Activated CD8-positive, alpha-beta T cell treated with anti-CD3 and anti-CD28 coated beads, Interleukin-2, amount 10 ng/mL, durations not matched to agents 7 days and 5 days (primary cell): ENCODE results near the gene PIP4K2A. TPM values are rescaled to one million over a fixed set of nuclear protein-coding genes. Genes with fewer than 3 reads are reported as not detected.

Source experiments
- ATAC-seq: fragments of 150-1000 bp; cut with Tn5 transposase; one replicate; pipeline ENCODE4 v1.10.0; 2021; ENCODE audit warnings: moderate library complexity
- CTCF ChIA-PET: fragments of 350-600 bp; sonication (Branson Sonifier 250); formaldehyde crosslinking; loops from one replicate; lab custom pipeline; 2021; ENCODE audit warnings: antibody characterized with exemption; lab: Charles Lee
- POLR2A ChIA-PET: fragments of 350-600 bp; sonication (Branson Sonifier 250); formaldehyde crosslinking; loops from one replicate; lab custom pipeline; 2021; ENCODE audit warnings: antibody characterized with exemption; lab: Charles Lee
- DNase-seq: peaks from one replicate; pipeline ENCODE4 v3.0.0-alpha.2; 2020
- H3K27ac Mint-ChIP-seq: one replicate; pipeline ENCODE4 v1.8.0; 2021; ENCODE audit warnings: mild to moderate bottlenecking, mixed read lengths
- H3K27me3 Mint-ChIP-seq: one replicate; pipeline ENCODE4 v1.8.0; 2021; ENCODE audit warnings: low read depth, mixed read lengths
- H3K36me3 Mint-ChIP-seq: one replicate; pipeline ENCODE4 v1.8.0; 2021; ENCODE audit warnings: low read depth, mixed read lengths
- H3K4me1 Mint-ChIP-seq: one replicate; pipeline ENCODE4 v1.8.0; 2021; ENCODE audit warnings: low read depth, mixed read lengths
- H3K4me3 Mint-ChIP-seq: one replicate; pipeline ENCODE4 v1.8.0; 2021; ENCODE audit warnings: mild to moderate bottlenecking, mixed read lengths
- H3K9me3 Mint-ChIP-seq: one replicate; pipeline ENCODE4 v1.8.0; 2022; ENCODE audit warnings: mixed read lengths; ENCODE audit not compliant: insufficient read depth
- total RNA-seq, 2 experiments: library from RNA; stranded (reverse); gene quantifications; one replicate each; pipeline ENCODE4 v1.2.3, GENCODE V29; 2021

Gene PIP4K2A
- total RNA-seq, 2 experiments from 2014 or later, result 154 to 164 TPM

- ChIA-PET POLR2A (no interaction called here), CTCF (interaction anchor here (0.7 to 2.0 kb wide), 2 partner anchors 10 to 166 kb away, joined by 3 to 6 read pairs; no protein-coding TSS in a partner anchor)
- no peaks in the 10 kb centered on the region for H3K9me3 Mint-ChIP-seq
- no peaks in the 10 kb centered on the region for H3K36me3 Mint-ChIP-seq
- H3K27ac Mint-ChIP-seq, result no peak overlapping the region
- H3K4me3 Mint-ChIP-seq, result no peak overlapping the region
- no peaks in the 10 kb centered on the region for H3K4me1 Mint-ChIP-seq
- no peak for DNase-seq
- H3K27me3 Mint-ChIP-seq, result peaks cover 2% of the 10 kb centered on the region
- ATAC-seq, result no peak
These were observed 25.8 kb upstream of the PIP4K2A start for GRCh38 chr10:22740180-22740579.

- H3K36me3 Mint-ChIP-seq, result no peaks in the 10 kb centered on the region
- H3K27ac Mint-ChIP-seq, result no peak overlapping the region
- no peak overlapping the region for H3K4me3 Mint-ChIP-seq
- H3K4me1 Mint-ChIP-seq, result no peaks in the 10 kb centered on the region
- DNase-seq (no peak), ATAC-seq (no peak)
- ChIA-PET CTCF (interaction anchor here (0.7 kb wide), 1 partner anchor 633 kb away, joined by 3 read pairs; no protein-coding TSS in a partner anchor), POLR2A (no interaction called here)
- H3K9me3 Mint-ChIP-seq, result no peaks in the 10 kb centered on the region
- peaks cover 6% of the 10 kb centered on the region for H3K27me3 Mint-ChIP-seq
These were observed 23.2 kb upstream of the PIP4K2A start for GRCh38 chr10:22737587-22737986.

GRCh38 chr10:22736134-22736533 is 21.8 kb upstream of the PIP4K2A start:
- no peak for DNase-seq
- Mint-ChIP-seq H3K4me3 (no peak overlapping the region), H3K36me3 (no peaks in the 10 kb centered on the region), H3K4me1 (no peaks in the 10 kb centered on the region), H3K27ac (no peak overlapping the region), H3K9me3 (no peaks in the 10 kb centered on the region), H3K27me3 (peaks cover 8% of the 10 kb centered on the region)
- ChIA-PET POLR2A (no interaction called here), CTCF (no interaction called here)
- ATAC-seq, result no peak

- Mint-ChIP-seq H3K4me3 (no peak overlapping the region), H3K27ac (no peak overlapping the region), H3K9me3 (no peaks in the 10 kb centered on the region), H3K36me3 (no peaks in the 10 kb centered on the region), H3K27me3 (peaks cover 8% of the 10 kb centered on the region), H3K4me1 (no peaks in the 10 kb centered on the region)
- ChIA-PET POLR2A (no interaction called here), CTCF (no interaction called here)
- ATAC-seq, result no peak
- no peak for DNase-seq
These were observed 19.6 kb upstream of the PIP4K2A start for GRCh38 chr10:22733992-22734391.

GRCh38 chr10:22727663-22728062 is 13.3 kb upstream of the PIP4K2A start:
- Mint-ChIP-seq H3K27me3 (peaks cover 2% of the 10 kb centered on the region), H3K4me3 (no peak overlapping the region), H3K36me3 (no peaks in the 10 kb centered on the region), H3K4me1 (peaks cover 6% of the 10 kb centered on the region), H3K27ac (no peak overlapping the region), H3K9me3 (no peaks in the 10 kb centered on the region)
- CTCF ChIA-PET, result no interaction called here
- ATAC-seq, result no peak
- POLR2A ChIA-PET, result no interaction called here
- no peak for DNase-seq

GRCh38 chr10:22727112-22727511 is 12.7 kb upstream of the PIP4K2A start:
- no peak overlapping the region for H3K4me3 Mint-ChIP-seq
- CTCF ChIA-PET, result no interaction called here
- no peak for ATAC-seq
- no peak overlapping the region for H3K27ac Mint-ChIP-seq
- H3K27me3 Mint-ChIP-seq, result peaks cover 2% of the 10 kb centered on the region
- POLR2A ChIA-PET, result no interaction called here
- peaks cover 6% of the 10 kb centered on the region for H3K4me1 Mint-ChIP-seq
- no peaks in the 10 kb centered on the region for H3K36me3 Mint-ChIP-seq
- no peak for DNase-seq
- H3K9me3 Mint-ChIP-seq, result no peaks in the 10 kb centered on the region

- Mint-ChIP-seq H3K27me3 (no peaks in the 10 kb centered on the region), H3K27ac (no peak overlapping the region), H3K4me3 (no peak overlapping the region), H3K4me1 (peaks cover 12% of the 10 kb centered on the region), H3K36me3 (no peaks in the 10 kb centered on the region), H3K9me3 (no peaks in the 10 kb centered on the region)
- DNase-seq, result no peak
- no peak for ATAC-seq
- CTCF ChIA-PET, result interaction anchor here (0.8 kb wide), 1 partner anchor 12 kb away, joined by 3 read pairs; no protein-coding TSS in a partner anchor
- POLR2A ChIA-PET, result no interaction called here
These were observed 10.4 kb upstream of the PIP4K2A start for GRCh38 chr10:22724773-22725172.

- H3K9me3 Mint-ChIP-seq, result no peaks in the 10 kb centered on the region
- ChIA-PET POLR2A (no interaction called here), CTCF (no interaction called here)
- no peak overlapping the region for H3K27ac Mint-ChIP-seq
- H3K36me3 Mint-ChIP-seq, result no peaks in the 10 kb centered on the region
- DNase-seq, result no peak
- no peaks in the 10 kb centered on the region for H3K27me3 Mint-ChIP-seq
- no peak overlapping the region for H3K4me3 Mint-ChIP-seq
- no peak for ATAC-seq
- peaks cover 15% of the 10 kb centered on the region for H3K4me1 Mint-ChIP-seq
These were observed 9.4 kb upstream of the PIP4K2A start for GRCh38 chr10:22723783-22724182.

GRCh38 chr10:22723343-22723779 is 9.0 kb upstream of the PIP4K2A start:
- Mint-ChIP-seq H3K27me3 (no peaks in the 10 kb centered on the region), H3K4me1 (peaks cover 15% of the 10 kb centered on the region), H3K36me3 (no peaks in the 10 kb centered on the region), H3K9me3 (no peaks in the 10 kb centered on the region), H3K27ac (no peak overlapping the region), H3K4me3 (no peak overlapping the region)
- CTCF ChIA-PET, result no interaction called here
- DNase-seq (no peak), ATAC-seq (no peak)
- POLR2A ChIA-PET, result no interaction called here

GRCh38 chr10:22722626-22723169 is 8.3 kb upstream of the PIP4K2A start:
- ATAC-seq (no peak), DNase-seq (no peak)
- Mint-ChIP-seq H3K4me1 (peaks cover 15% of the 10 kb centered on the region), H3K27me3 (no peaks in the 10 kb centered on the region), H3K27ac (peak overlapping the region; percentile 4), H3K36me3 (no peaks in the 10 kb centered on the region), H3K4me3 (no peak overlapping the region), H3K9me3 (no peaks in the 10 kb centered on the region)
- ChIA-PET POLR2A (interaction anchor here (0.7 kb wide), 1 partner anchor 286 kb away, joined by 3 read pairs; no protein-coding TSS in a partner anchor), CTCF (no interaction called here)

- H3K27me3 Mint-ChIP-seq, result no peaks in the 10 kb centered on the region
- H3K4me1 Mint-ChIP-seq, result peaks cover 15% of the 10 kb centered on the region
- ChIA-PET POLR2A (interaction anchor here (0.6 kb wide), 1 partner anchor 63 kb away, joined by 3 read pairs; no protein-coding TSS in a partner anchor), CTCF (interaction anchor here (0.6 to 0.8 kb wide), 2 partner anchors 28 to 108 kb away, joined by 3 read pairs; no protein-coding TSS in a partner anchor)
- DNase-seq (no peak), ATAC-seq (no peak)
- H3K36me3 Mint-ChIP-seq, result no peaks in the 10 kb centered on the region
- no peak overlapping the region for H3K27ac Mint-ChIP-seq
- no peak overlapping the region for H3K4me3 Mint-ChIP-seq
- H3K9me3 Mint-ChIP-seq, result no peaks in the 10 kb centered on the region
These were observed 6.3 kb upstream of the PIP4K2A start for GRCh38 chr10:22720667-22721066.

GRCh38 chr10:22719406-22720042 is 5.1 kb upstream of the PIP4K2A start:
- ATAC-seq (no peak), DNase-seq (no peak)
- H3K27ac Mint-ChIP-seq, result no peak overlapping the region
- no peak overlapping the region for H3K4me3 Mint-ChIP-seq
- no peaks in the 10 kb centered on the region for H3K27me3 Mint-ChIP-seq
- ChIA-PET POLR2A (interaction anchor here (0.9 kb wide), 1 partner anchor 70 kb away, joined by 3 read pairs; no protein-coding TSS in a partner anchor), CTCF (no interaction called here)
- H3K36me3 Mint-ChIP-seq, result no peaks in the 10 kb centered on the region
- H3K4me1 Mint-ChIP-seq, result peaks cover 22% of the 10 kb centered on the region
- no peaks in the 10 kb centered on the region for H3K9me3 Mint-ChIP-seq
